ENCODE measurements around the gene GET3.

GRCh38 chr19:12763100-12763499 lies 25.8 kb downstream of the GET3 start:
- TF ChIP-seq POLR2A (IDR thresholded peaks at IDR 0.05; ENCODE audit: low read length) (no peak), CTCF (IDR thresholded peaks at IDR 0.05) (no peak), ESRRA (IDR thresholded peaks at IDR 0.05; ENCODE audit: borderline replicate concordance, low read length) (no peak), RAD21 (conservative IDR thresholded peaks at IDR 0.05 in 1 of 2, IDR thresholded peaks at IDR 0.05 in 1 of 2) (no peak), RFX5 (IDR thresholded peaks at IDR 0.05) (no peak), PHF8 (IDR thresholded peaks at IDR 0.05; ENCODE audit: borderline replicate concordance, low read depth) (no peak), REST (IDR thresholded peaks at IDR 0.05) (no peak), KDM5A (IDR thresholded peaks at IDR 0.05) (no peak), BHLHE40 (IDR thresholded peaks at IDR 0.05; ENCODE audit: low read depth, low read length) (no peak), ZFP36 (IDR thresholded peaks at IDR 0.05; ENCODE audit: borderline replicate concordance, partially characterized antibody) (no peak)

All from A549 (cell line).